Tibial nerve (tissue), 4 donors: ENCODE data around the gene NKX6-1.

ENCODE experiments used
- CTCF ChIP-seq, 5 experiments: fragments of 200-600 bp in 3 of 5; fragments of 450-650 bp in 2 of 5; sonication (generic) in 3 of 5; IDR thresholded peaks; one replicate each; pipeline ENCODE4 v1.5.1; 2016 to 2019; ENCODE audit warnings: antibody characterized with exemption in 5 of 5, mild to moderate bottlenecking in 3 of 5, moderate library complexity in 2 of 5
- EP300 ChIP-seq, 2 donors: sonication (generic); formaldehyde crosslinking; IDR thresholded peaks; one replicate each; pipeline ENCODE4 v1.6.1; 2017; ENCODE audit warnings: antibody characterized with exemption in 2 of 2, mild to moderate bottlenecking in 1 of 2
- POLR2A ChIP-seq, 2 donors: fragments of 450-650 bp; IDR thresholded peaks; one replicate each; pipeline ENCODE4 v1.6.1; 2017; ENCODE audit warnings: antibody characterized with exemption in 2 of 2, mild to moderate bottlenecking in 2 of 2, moderate library complexity in 2 of 2

- TF ChIP-seq CTCF (IDR thresholded peaks at IDR 0.05) (no peak), POLR2A (IDR thresholded peaks at IDR 0.05) (no peak), EP300 (IDR thresholded peaks at IDR 0.05) (no peak)
These were observed 43.4 kb downstream of the NKX6-1 start for GRCh38 chr4:84455697-84456096.
